ENCODE measurements around the gene TGFBR3L. TPM values are rescaled to one million over a fixed set of nuclear protein-coding genes. Genes with fewer than 3 reads are reported as not detected.
A peak's percentile ranks its signal among the peaks of the same experiment; 100 is the strongest.

Gene TGFBR3L
- total and polyA plus RNA-seq, 2 of the 4 experiments (the other 2 are of a cell fraction): 0.94 TPM; not detected in 1

- TF ChIP-seq ELK1 (IDR thresholded peaks at IDR 0.05; ENCODE audit: borderline replicate concordance, low read depth, low read length) (no peak), NFE2L2 (IDR thresholded peaks at IDR 0.05; ENCODE audit: low read depth, low read length) (no peak)
These were observed 10.3 kb upstream of the TGFBR3L start (continued) for GRCh38 chr19:7904074-7905020.

GRCh38 chr19:7905268-7905667, 9.4 kb upstream of the TGFBR3L start:
- no peak overlapping the region for H3K14ac ChIP-seq (replicated peaks; ENCODE audit: low read depth, low read length)
- no peak overlapping the region for H2AFZ ChIP-seq (replicated peaks; ENCODE audit: low read length, poor library complexity)
- H3K18ac ChIP-seq (ENCODE audit: low read depth, low read length): no peak overlapping the region
- BruUV-seq (replicated peaks): no TSS peak
- H4K8ac ChIP-seq (ENCODE audit: low read depth in 2 of 2, low read length in 2 of 2): no peak overlapping the region
- WGBS, 2 experiments (ENCODE audit: extremely low coverage in 2 of 2, insufficient read length in 1 of 2): 63% methylated on average over 3 of the region's 10 CpGs; no CpG with 5 or more reads in 1 of the 2 experiments
- no peak overlapping the region for H3K4me3 ChIP-seq (ENCODE audit: insufficient read depth, low read depth, low read length)
- peak overlapping the region; percentile 8 for H3K23ac ChIP-seq (ENCODE audit: low read depth, low read length)
- H3K9me3 ChIP-seq (ENCODE audit: control insufficient read depth, insufficient read depth, low read length): no peaks in the 10 kb centered on the region
- no peak for DNase-seq
- peaks cover 10% of the 10 kb centered on the region for H3K4me1 ChIP-seq (ENCODE audit: control insufficient read depth, insufficient read depth, low read length)
- peak overlapping the region; percentile 33; the same call in 1 of the 2 replicates for H2AK5ac ChIP-seq (ENCODE audit: low read depth, low read length)
- H3K4ac ChIP-seq (ENCODE audit: low read depth, low read length): no peak overlapping the region
- peaks cover 14 to 50% of the 10 kb centered on the region in 2 experiments; a peak in 3 of 4 replicates for H3K79me1 ChIP-seq (ENCODE audit: low read depth in 1 of 2, low read length in 2 of 2)
- peak overlapping the region; percentile 70 for H2AK9ac ChIP-seq (replicated peaks; ENCODE audit: low read depth, low read length, poor library complexity)
- H3K56ac ChIP-seq (ENCODE audit: extremely low read depth, insufficient read depth, low read length): no peak overlapping the region; the same call in 1 of the 2 replicates
- ChIA-PET CTCF (no interaction called here), POLR2A (ENCODE audit: unreplicated experiment) (no interaction called here)
- no peak overlapping the region for H2BK15ac ChIP-seq (ENCODE audit: low read depth, low read length)
- no peak overlapping the region; the same call in 1 of the 2 replicates for H3K9ac ChIP-seq (ENCODE audit: low read depth, low read length)
- no peaks in the 10 kb centered on the region for H3K27me3 ChIP-seq (ENCODE audit: control insufficient read depth, insufficient read depth, low read length)
- H2BK120ac ChIP-seq (ENCODE audit: low read depth, low read length): no peak overlapping the region
- dilution Hi-C loops (cut with HindIII; ENCODE audit: low sequenced_read_pairs, unreplicated experiment) (no loop called here), in situ Hi-C loops (cut with MboI; ENCODE audit: low sequenced_read_pairs) (no loop called here), intact Hi-C loops (cut with micrococcal nuclease) (no loop called here)
- no peak overlapping the region for H2BK20ac ChIP-seq (ENCODE audit: low read depth, low read length)
- ATAC-seq (ENCODE audit: low read depth): no peak
- H3K9me1 ChIP-seq (ENCODE audit: insufficient read depth, low read length): peaks cover 11% of the 10 kb centered on the region
- no peak overlapping the region for H2BK5ac ChIP-seq (ENCODE audit: low read depth, low read length, poor library complexity, severe bottlenecking)
- H4K91ac ChIP-seq (ENCODE audit: insufficient read depth, low read depth, low read length): no peak overlapping the region
- H3K27ac ChIP-seq (ENCODE audit: insufficient read depth, low read length): no peak overlapping the region
- peak overlapping the region; percentile 38; the same call in 1 of the 2 replicates for H3K4me2 ChIP-seq (ENCODE audit: low read depth, low read length)
- peaks cover 50% of the 10 kb centered on the region for H4K20me1 ChIP-seq (ENCODE audit: insufficient read depth, low read length)
- H4K5ac ChIP-seq (ENCODE audit: low read depth, low read length): no peak overlapping the region
- H3K36me3 ChIP-seq (ENCODE audit: control insufficient read depth, insufficient read depth, low read length): peaks cover 15% of the 10 kb centered on the region
- TF ChIP-seq NFE2L2 (IDR thresholded peaks at IDR 0.05; ENCODE audit: low read depth, low read length) (no peak), BHLHE40 (IDR thresholded peaks at IDR 0.05; ENCODE audit: low read depth, low read length) (no peak), MAZ (IDR thresholded peaks at IDR 0.05; ENCODE audit: borderline replicate concordance, low read depth, low read length) (no peak), ELK1 (IDR thresholded peaks at IDR 0.05; ENCODE audit: borderline replicate concordance, low read depth, low read length) (no peak), FOS (IDR thresholded peaks at IDR 0.05; ENCODE audit: low read depth, low read length) (no peak), CEBPB (IDR thresholded peaks at IDR 0.05; ENCODE audit: low read depth, low read length) (no peak), MXI1 (IDR thresholded peaks at IDR 0.05; ENCODE audit: borderline replicate concordance, low read depth, low read length) (no peak), RFX5 (IDR thresholded peaks at IDR 0.05; ENCODE audit: low read depth, low read length) (no peak), CHD1 (IDR thresholded peaks at IDR 0.05; ENCODE audit: low read depth, low read length) (no peak)
- TF ChIP-seq, protein P1, sequence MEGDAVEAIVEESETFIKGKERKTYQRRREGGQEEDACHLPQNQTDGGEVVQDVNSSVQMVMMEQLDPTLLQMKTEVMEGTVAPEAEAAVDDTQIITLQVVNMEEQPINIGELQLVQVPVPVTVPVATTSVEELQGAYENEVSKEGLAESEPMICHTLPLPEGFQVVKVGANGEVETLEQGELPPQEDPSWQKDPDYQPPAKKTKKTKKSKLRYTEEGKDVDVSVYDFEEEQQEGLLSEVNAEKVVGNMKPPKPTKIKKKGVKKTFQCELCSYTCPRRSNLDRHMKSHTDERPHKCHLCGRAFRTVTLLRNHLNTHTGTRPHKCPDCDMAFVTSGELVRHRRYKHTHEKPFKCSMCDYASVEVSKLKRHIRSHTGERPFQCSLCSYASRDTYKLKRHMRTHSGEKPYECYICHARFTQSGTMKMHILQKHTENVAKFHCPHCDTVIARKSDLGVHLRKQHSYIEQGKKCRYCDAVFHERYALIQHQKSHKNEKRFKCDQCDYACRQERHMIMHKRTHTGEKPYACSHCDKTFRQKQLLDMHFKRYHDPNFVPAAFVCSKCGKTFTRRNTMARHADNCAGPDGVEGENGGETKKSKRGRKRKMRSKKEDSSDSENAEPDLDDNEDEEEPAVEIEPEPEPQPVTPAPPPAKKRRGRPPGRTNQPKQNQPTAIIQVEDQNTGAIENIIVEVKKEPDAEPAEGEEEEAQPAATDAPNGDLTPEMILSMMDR (conservative IDR thresholded peaks at IDR 0.05; ENCODE audit: low read depth, low read length): no peak

Measured in IMR-90 (cell line).